HepG2 (cell line): Measurements from ENCODE around the gene BRD1. TPM values are rescaled to one million over a fixed set of nuclear protein-coding genes. Genes with fewer than 3 reads are reported as not detected.

Experiments
- AGO2 ChIP-seq: fragments of 200-400 bp; formaldehyde crosslinking; optimal IDR thresholded peaks from 2 replicates; pipeline ENCODE3; 2017; ENCODE audit warnings: mild to moderate bottlenecking, low read depth, low read length, moderate library complexity
- DNMT3B ChIP-seq: conservative IDR thresholded peaks from 2 replicates; pipeline ENCODE4 v1.6.1; 2016; ENCODE audit warnings: missing biosample characterization, control low read depth
- GLI4 ChIP-seq: sonication (generic); formaldehyde crosslinking; IDR thresholded peaks from 2 replicates; pipeline ENCODE4 v1.5.1; 2020; ENCODE audit warnings: missing genetic modification reagents, mild to moderate bottlenecking, moderate library complexity, borderline replicate concordance
- IKZF1 ChIP-seq: fragments of 450-650 bp; IDR thresholded peaks from 2 replicates; pipeline ENCODE4 v1.7.1; 2016
- MED1 ChIP-seq: sonication (generic); formaldehyde crosslinking; IDR thresholded peaks from 2 replicates; pipeline ENCODE4 v1.4.0; 2020; ENCODE audit warnings: missing genetic modification reagents
- SP4 ChIP-seq: sonication (generic); formaldehyde crosslinking; IDR thresholded peaks from 2 replicates; pipeline ENCODE4 v1.8.1; 2023; ENCODE audit warnings: mild to moderate bottlenecking, missing genetic modification reagents
- ZNF317 ChIP-seq: sonication (generic); formaldehyde crosslinking; IDR thresholded peaks from 2 replicates; pipeline ENCODE4 v1.5.0; 2020; ENCODE audit warnings: mild to moderate bottlenecking, missing genetic modification reagents
- ZNF350 ChIP-seq: sonication (generic); formaldehyde crosslinking; IDR thresholded peaks from 2 replicates; pipeline ENCODE4 v1.4.0; 2020; ENCODE audit warnings: mild to moderate bottlenecking, low read depth, missing genetic modification reagents, borderline replicate concordance
- ZNF747 ChIP-seq: sonication (generic); formaldehyde crosslinking; IDR thresholded peaks from 2 replicates; pipeline ENCODE4 v1.8.1; 2023; ENCODE audit warnings: missing genetic modification reagents, mild to moderate bottlenecking, borderline replicate concordance
- ZNF841 ChIP-seq: sonication (generic); formaldehyde crosslinking; IDR thresholded peaks from 2 replicates; pipeline ENCODE4 v1.8.1; 2023; ENCODE audit warnings: missing genetic modification reagents, borderline replicate concordance
- polyA plus RNA-seq, 8 experiments: library from polyadenylated mRNA; depleted of rRNA in 3 of 8; stranded (reverse) in 7 of 8; unstranded in 1 of 8; fragments of >200 nt; fragmentation: Illumina TruSeq in 4 of 8; extraction: Trizol in 4 of 8; gene quantifications; 2 replicates each; pipeline versions ENCODE4 v1.2.1 to v1.2.3, GENCODE V29; 2011 to 2016; ENCODE audit warnings: low read depth in 4 of 8, missing spikeins in 1 of 8, mixed read lengths in 1 of 8; ENCODE audit not compliant: insufficient read depth in 1 of 8
- total RNA-seq, 5 experiments: library from RNA; depleted of rRNA; stranded (reverse); fragments of >200 nt; fragmentation: Illumina TruSeq; extraction: Trizol; gene quantifications; 2 replicates each; pipeline ENCODE4 v1.2.3, GENCODE V29; 2016; ENCODE audit warnings: low read depth in 1 of 5
- TF ChIP-seq, protein P1 (sequence below): sonication (generic); formaldehyde crosslinking; IDR thresholded peaks from 2 replicates; pipeline ENCODE4 v1.4.0; 2020; ENCODE audit warnings: missing genetic modification reagents
- TF ChIP-seq, protein P2 (sequence below): sonication (generic); formaldehyde crosslinking; IDR thresholded peaks from 2 replicates; pipeline ENCODE4 v1.4.0; 2020; ENCODE audit warnings: mild to moderate bottlenecking, missing genetic modification reagents
- TF ChIP-seq, protein P3 (sequence below): IDR thresholded peaks from 2 replicates; pipeline ENCODE4 v1.6.1; 2016; ENCODE audit warnings: low read depth, missing genetic modification reagents, missing compliant biosample characterization
- TF ChIP-seq, protein P4 (sequence below): sonication (generic); formaldehyde crosslinking; IDR thresholded peaks from 2 replicates; pipeline ENCODE4 v1.5.1; 2020; ENCODE audit warnings: mild to moderate bottlenecking, missing genetic modification reagents, moderate library complexity

BRD1 gene
- total and polyA plus RNA-seq, 2 of the 13 experiments (the other 11 are each of a cell fraction or from before 2014, with no cell fraction given), result 5.1 to 12.0 TPM

DNA sequence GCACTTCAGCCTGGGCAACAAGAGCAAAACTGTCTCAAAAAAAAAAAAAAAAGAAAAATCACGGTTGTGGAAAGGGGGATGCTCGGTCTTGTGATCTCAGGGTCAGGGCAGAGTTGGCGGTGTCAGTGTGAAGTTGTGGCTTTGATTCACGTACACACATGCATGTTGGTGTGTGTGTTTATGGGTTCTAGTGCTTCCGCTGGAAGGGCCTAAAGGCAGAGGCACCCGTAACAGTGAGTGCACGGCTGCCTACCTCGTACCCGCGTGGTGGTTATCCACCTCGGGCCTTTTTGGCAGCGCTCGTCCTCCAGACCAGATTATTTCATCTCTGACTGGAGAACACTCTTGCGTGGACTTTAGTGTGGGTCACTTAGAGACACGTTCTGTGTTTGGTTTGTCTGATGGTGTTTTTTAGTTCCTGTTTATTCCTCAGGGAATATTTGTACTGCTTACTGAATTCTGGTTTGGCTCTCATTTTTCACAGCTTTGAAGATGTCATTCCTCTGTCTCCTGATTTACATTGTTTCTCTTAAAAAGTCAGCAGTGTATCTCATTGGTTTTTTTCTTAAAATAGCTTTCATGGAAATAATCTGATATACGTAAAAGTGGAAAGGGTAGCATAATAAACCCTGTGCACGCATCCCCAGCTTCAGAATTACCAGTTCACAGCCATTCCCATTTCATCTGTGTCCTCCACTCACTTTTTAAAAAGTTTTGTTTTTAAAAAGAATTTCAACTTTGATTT, 41.6 kb upstream of the BRD1 start (continued):
- TF ChIP-seq, protein P1, sequence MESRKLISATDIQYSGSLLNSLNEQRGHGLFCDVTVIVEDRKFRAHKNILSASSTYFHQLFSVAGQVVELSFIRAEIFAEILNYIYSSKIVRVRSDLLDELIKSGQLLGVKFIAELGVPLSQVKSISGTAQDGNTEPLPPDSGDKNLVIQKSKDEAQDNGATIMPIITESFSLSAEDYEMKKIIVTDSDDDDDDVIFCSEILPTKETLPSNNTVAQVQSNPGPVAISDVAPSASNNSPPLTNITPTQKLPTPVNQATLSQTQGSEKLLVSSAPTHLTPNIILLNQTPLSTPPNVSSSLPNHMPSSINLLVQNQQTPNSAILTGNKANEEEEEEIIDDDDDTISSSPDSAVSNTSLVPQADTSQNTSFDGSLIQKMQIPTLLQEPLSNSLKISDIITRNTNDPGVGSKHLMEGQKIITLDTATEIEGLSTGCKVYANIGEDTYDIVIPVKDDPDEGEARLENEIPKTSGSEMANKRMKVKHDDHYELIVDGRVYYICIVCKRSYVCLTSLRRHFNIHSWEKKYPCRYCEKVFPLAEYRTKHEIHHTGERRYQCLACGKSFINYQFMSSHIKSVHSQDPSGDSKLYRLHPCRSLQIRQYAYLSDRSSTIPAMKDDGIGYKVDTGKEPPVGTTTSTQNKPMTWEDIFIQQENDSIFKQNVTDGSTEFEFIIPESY, result peak; percentile 88
- no peak for TF ChIP-seq IKZF1
- no peak for TF ChIP-seq MED1 (CRISPR knock-in tag)
- TF ChIP-seq AGO2, result no peak
- TF ChIP-seq, protein P2, sequence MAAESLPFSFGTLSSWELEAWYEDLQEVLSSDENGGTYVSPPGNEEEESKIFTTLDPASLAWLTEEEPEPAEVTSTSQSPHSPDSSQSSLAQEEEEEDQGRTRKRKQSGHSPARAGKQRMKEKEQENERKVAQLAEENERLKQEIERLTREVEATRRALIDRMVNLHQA (CRISPR knock-in tag), result no peak
- TF ChIP-seq, protein P3, sequence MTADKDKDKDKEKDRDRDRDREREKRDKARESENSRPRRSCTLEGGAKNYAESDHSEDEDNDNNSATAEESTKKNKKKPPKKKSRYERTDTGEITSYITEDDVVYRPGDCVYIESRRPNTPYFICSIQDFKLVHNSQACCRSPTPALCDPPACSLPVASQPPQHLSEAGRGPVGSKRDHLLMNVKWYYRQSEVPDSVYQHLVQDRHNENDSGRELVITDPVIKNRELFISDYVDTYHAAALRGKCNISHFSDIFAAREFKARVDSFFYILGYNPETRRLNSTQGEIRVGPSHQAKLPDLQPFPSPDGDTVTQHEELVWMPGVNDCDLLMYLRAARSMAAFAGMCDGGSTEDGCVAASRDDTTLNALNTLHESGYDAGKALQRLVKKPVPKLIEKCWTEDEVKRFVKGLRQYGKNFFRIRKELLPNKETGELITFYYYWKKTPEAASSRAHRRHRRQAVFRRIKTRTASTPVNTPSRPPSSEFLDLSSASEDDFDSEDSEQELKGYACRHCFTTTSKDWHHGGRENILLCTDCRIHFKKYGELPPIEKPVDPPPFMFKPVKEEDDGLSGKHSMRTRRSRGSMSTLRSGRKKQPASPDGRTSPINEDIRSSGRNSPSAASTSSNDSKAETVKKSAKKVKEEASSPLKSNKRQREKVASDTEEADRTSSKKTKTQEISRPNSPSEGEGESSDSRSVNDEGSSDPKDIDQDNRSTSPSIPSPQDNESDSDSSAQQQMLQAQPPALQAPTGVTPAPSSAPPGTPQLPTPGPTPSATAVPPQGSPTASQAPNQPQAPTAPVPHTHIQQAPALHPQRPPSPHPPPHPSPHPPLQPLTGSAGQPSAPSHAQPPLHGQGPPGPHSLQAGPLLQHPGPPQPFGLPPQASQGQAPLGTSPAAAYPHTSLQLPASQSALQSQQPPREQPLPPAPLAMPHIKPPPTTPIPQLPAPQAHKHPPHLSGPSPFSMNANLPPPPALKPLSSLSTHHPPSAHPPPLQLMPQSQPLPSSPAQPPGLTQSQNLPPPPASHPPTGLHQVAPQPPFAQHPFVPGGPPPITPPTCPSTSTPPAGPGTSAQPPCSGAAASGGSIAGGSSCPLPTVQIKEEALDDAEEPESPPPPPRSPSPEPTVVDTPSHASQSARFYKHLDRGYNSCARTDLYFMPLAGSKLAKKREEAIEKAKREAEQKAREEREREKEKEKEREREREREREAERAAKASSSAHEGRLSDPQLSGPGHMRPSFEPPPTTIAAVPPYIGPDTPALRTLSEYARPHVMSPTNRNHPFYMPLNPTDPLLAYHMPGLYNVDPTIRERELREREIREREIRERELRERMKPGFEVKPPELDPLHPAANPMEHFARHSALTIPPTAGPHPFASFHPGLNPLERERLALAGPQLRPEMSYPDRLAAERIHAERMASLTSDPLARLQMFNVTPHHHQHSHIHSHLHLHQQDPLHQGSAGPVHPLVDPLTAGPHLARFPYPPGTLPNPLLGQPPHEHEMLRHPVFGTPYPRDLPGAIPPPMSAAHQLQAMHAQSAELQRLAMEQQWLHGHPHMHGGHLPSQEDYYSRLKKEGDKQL (CRISPR knock-in tag), result no peak
- no peak for TF ChIP-seq ZNF747 (CRISPR knock-in tag)
- TF ChIP-seq SP4 (CRISPR knock-in tag), result no peak
- no peak for TF ChIP-seq DNMT3B (CRISPR knock-in tag)
- no peak for TF ChIP-seq GLI4 (CRISPR knock-in tag)
- peak; percentile 98 for TF ChIP-seq ZNF317
- TF ChIP-seq, protein P4, sequence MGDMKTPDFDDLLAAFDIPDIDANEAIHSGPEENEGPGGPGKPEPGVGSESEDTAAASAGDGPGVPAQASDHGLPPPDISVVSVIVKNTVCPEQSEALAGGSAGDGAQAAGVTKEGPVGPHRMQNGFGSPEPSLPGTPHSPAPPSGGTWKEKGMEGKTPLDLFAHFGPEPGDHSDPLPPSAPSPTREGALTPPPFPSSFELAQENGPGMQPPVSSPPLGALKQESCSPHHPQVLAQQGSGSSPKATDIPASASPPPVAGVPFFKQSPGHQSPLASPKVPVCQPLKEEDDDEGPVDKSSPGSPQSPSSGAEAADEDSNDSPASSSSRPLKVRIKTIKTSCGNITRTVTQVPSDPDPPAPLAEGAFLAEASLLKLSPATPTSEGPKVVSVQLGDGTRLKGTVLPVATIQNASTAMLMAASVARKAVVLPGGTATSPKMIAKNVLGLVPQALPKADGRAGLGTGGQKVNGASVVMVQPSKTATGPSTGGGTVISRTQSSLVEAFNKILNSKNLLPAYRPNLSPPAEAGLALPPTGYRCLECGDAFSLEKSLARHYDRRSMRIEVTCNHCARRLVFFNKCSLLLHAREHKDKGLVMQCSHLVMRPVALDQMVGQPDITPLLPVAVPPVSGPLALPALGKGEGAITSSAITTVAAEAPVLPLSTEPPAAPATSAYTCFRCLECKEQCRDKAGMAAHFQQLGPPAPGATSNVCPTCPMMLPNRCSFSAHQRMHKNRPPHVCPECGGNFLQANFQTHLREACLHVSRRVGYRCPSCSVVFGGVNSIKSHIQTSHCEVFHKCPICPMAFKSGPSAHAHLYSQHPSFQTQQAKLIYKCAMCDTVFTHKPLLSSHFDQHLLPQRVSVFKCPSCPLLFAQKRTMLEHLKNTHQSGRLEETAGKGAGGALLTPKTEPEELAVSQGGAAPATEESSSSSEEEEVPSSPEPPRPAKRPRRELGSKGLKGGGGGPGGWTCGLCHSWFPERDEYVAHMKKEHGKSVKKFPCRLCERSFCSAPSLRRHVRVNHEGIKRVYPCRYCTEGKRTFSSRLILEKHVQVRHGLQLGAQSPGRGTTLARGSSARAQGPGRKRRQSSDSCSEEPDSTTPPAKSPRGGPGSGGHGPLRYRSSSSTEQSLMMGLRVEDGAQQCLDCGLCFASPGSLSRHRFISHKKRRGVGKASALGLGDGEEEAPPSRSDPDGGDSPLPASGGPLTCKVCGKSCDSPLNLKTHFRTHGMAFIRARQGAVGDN, result peak; percentile 15; the same call in 1 of the 2 replicates
- no peak for TF ChIP-seq ZNF841 (CRISPR knock-in tag)
- no peak for TF ChIP-seq ZNF350 (CRISPR knock-in tag)
- TF ChIP-seq, all 625 proteins: peak for 4
